NCI-H2081 (cell line): ENCODE measurements around the gene RNF166.
"Not testable (repeated sequence)": the region's sequence is repeated elsewhere in the genome, so short reads cannot be mapped to it uniquely, and the experiment has no call there.

ENCODE experiments used
- DNase-seq, 2 experiments: peaks; one replicate each; lab custom pipeline; 2025; lab: John Stamatoyannopoulos, UW

RNF166 gene

DNA sequence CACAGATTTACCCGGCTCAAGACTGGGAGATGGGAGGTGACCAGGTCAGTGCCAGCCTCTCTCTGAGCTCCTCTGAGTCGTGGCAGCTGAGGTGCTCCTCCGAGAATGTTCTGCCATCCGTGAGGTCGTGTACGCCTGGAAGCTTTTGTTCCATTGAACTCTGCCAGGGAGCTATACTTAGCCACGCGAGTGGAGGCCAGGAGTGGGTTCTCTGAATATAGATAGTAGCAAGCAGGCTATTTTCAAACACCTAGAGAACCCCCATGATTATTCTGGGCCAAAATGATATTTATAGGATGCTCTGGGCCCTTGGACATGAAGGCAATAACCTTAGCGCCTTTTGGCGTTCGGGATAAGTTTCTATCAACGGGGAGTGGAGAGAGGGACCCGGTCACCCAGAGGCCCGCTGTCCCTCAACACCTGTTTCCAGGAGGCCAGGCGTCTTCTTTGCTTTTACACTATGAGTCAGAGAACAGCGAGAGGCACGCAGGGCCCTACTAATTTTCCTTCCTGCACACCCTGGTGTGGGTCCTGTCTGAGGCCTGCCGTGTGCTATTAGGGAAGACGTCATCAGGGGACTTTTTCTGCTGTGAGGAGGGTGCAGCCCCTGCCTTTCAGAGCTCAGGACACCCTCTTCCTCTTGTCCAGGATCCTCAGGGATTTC is 32.4 kb downstream of the RNF166 start:
- no peak for DNase-seq

DNA sequence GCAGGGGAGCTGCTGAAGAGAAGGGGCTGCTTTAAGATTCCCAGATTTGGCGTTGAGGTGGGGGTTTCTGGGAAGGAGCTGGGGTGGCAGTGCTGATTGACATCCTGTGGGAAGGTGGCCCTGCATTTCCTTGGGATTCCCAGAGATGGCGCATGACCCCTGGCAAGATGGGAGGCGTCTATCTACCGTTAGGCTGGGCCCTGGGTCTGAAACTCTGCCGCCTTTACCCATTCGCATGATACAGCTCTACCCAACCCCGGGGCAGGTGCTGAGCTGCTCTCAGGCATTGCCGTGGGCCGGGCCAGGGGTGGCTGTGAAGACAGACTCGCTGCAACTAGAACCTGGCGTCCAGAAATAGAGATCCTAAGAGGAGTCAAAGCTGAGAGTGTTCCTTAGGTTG is 33.4 kb downstream of the RNF166 start:
- no peak for DNase-seq

DNA sequence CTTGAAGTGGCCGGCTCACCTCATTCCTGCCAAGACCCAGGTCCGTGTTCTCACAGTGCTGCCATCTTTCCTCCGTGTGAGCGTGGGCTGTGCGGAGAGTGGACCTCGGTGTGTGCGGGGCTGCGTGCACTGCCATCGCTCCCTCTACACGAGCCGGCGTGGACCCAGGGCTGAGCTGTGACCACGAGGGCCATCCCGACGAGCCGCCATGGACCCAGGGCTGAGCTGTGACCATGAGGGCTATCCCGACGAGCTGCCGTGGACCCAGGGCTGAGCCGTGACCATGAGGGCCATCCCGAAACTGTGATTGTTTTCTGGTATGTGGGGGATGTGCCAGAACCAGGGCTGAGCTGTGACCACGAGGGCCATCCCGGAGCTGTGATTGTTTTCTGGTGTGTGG is 34.4 kb downstream of the RNF166 start:
- no peak for DNase-seq

GRCh38 chr16:88669980-88670379 is 36.2 kb downstream of the RNF166 start:
- DNase-seq: no peak

DNA sequence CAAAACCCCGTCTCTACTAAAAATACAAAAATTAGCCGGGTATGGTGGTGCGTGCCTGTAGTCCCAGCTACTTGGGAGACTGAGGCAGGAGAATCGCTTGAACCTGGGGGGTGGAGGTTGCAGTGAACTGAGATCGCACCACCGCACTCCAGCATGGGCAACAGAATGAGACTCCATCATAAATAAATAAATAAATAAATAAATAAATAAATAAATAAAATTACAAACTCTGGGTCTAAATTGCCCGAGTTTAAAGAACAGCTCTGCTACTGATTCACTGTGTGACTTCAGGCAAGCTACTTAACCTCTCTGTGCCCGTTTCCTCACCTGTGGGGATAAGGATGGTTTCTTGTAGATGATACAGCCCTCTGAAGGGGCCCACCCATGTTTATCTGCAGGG is 36.7 kb downstream of the RNF166 start:
- not testable (repeated sequence) for DNase-seq

DNA sequence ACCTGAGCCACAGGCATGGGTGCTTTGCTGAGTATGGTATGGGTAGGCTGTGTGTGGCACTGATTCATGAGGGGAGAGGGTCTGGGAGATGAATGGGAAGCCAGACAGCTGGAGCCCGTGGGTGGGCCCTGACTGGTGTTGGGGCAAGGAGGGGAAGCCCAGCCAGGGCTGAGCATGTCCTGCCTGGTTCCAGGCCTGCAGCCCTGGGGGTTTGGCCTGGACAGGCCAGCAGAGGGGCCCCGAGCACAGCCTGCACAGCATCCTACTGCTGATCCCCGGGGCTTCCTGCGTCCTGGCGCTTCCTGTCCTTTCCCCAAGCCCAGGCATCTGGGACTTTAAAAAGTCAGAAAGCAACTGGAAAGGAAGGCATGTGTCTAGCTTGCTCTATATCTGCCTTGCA is 38.7 kb downstream of the RNF166 start:
- no peak for DNase-seq

DNA sequence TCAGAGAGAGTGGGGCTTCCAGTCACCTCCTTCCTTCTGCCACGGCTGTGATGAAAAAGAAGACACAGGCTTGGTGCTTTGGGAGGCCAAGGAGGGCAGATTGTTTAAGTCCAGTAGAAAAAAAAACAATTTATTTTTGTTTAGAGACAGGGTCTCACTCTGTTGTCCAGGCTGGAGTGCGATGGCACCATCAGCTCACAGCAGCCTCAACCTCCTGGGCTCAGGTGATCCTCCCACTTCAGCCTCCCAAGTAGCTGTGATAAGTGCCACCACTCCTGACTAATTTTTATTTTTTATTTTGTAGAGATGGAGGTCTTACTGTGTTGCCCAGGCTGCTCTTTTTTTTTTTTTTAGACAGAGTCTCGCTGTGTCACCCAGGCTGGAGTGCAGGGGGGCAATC is 40.6 kb downstream of the RNF166 start:
- DNase-seq: no peak

DNA sequence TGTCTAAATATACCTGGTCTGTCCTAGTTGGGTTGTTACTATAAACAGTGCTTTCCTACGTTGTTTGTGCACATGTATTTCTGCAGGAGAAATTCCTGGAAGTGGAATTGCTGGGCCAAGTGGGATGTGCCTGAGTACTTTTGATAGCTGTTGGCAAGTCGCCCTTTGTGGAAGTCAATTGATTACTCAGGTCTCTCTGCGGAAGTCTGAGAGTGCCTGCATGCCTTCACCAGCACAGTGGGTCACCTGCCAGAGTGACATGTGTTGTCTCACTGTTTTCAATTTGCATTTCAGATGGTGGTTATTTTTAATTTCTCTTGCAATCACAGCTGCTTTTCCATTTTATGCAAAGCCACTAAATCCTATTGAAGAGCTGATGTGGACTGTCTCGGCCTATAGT is 41.1 kb downstream of the RNF166 start:
- no peak for DNase-seq

DNA sequence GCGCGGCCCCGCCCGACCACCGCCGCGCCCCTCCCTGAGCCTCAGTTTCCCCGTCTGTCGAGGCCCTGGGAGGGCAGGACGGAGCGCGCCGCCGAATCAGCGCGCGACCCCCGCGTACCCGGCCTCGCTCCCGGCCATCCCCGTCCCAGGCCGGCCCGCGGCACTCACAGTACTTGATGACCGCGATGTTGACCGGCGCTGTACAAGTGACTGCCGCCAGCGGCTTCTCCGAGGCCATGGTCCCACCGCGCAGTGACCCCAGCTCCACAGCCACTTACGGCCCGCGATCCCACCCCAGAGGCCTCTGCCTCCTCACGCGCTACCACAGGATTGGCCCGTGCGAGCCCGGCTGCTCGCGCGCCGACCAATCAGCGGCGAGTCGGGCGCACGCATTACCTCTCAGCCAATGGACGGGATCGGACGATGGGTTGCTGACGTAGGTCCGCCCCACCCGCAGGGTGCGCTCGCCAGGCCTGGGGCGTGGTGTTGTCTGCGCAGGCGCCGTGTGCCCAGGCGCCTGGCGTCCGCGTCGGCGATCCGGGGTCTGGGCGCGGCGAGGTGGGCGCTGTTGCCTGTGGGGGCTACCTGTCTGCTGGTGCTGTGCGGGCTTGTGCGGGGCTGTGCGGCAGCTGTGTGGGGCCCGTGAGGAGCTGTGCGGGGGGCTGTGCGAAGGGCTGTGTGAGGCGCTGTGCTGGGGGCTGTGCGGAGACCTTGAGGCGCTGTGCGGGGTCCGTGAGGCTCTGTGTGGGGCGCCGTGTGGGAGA is 43.2 kb downstream of the RNF166 start, which contains the start of gene MVD:
TSS of gene MVD (minus strand) at position 249 of the 764 bp plus-strand sequence. CDS start at position 238, 11 bp downstream.
- peak; percentile 94 to 95 for DNase-seq

- no peak for DNase-seq
Observed at GRCh38 chr16:88662222-88662842, 43.9 kb downstream of the RNF166 start.

GRCh38 chr16:88661468-88661867 is 44.7 kb downstream of the RNF166 start:
- DNase-seq: no peak

DNA sequence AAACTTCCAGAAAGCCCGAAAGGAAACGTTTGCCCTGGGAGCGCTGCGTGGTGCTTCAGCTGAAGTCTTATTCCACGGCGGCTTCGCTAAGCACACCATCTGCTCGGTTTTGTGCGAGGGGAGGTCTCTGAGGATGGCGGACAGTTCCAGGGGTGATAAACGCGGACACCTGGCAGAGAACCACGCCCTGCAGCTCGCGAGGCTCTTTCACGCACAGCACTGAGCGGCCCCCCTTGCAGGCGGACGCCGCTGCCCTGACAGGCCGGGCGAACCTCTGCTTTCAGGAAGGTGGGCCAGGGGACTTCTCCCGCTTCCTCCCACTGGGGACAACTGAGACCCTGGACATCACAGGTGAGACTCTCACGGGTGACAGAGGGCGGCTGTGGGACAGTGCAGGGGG is 47.0 kb downstream of the RNF166 start:
- DNase-seq: no peak

DNA sequence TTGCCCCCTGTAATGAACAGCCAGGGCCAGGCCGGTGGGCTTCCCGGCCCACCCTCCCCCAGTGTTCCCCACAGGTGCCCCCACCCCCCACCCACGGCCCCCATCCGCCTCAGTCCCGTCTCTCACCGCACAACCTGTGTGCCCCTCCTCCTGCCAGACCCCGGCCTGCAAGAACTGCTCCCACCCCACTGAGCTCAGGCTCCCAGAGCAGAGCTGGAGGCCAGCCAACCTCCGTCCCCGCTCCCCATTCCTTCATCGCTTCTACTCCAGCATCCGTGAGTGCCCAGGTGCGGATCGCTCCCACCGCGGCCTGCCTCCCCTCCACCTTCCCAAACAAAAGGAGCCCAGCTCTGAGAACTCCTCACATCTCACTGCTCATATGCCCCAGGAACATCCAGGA is 47.5 kb downstream of the RNF166 start:
- DNase-seq: no peak

DNA sequence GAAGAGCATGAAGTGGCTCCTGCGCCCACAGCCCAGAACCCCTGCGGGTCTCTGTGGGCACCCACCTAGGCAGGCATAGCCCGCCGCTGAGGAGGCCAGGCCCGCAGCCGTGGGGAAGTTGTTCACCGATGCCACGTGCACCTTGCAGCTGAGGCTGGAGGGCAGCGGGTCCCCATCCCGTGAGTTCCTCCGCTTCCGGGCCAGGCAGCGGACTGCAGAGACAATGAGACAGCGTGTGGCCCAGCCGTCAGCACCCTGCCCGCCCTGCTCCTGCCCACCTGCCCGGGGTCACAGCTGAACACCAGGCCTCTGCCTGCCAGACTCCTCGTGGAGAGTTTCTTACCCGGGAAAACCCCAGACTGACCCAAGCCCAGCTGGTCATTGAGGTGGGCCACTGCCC is 48.8 kb downstream of the RNF166 start:
- no peak for DNase-seq

DNA sequence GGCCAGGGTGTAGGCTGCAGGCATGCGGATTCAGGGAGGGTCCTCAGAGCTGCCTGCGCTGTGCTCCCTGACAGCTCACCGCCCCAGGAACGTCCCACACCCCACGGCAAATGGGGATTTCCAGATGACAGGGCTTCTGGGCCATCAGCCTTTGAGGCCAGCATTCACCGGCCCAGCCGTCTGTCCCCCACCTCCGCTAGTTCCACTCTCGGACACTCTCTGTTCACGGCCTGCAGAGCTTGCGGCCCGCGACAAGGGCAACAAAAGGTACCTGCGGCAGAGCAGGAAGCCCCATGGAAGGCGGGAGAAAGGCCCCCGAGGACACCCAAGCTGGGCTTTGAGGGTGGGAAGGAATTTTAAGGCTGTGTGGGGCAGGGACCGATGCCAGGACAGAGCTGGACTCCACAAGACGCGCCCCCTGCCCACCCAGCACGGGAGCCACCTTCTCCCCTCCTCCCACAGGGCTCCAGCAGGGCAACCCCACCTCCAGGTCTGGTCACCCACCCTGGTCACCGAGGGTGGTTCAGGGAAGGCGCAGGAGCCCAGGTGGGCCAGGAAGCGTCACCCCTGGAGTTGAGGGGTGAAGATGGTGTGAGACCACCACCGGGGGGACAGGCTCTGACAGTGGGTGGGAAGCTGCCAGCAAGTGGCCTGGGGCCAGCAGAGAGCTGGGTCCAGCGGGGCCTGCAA is 49.8 kb downstream of the RNF166 start:
- no peak for DNase-seq

DNA sequence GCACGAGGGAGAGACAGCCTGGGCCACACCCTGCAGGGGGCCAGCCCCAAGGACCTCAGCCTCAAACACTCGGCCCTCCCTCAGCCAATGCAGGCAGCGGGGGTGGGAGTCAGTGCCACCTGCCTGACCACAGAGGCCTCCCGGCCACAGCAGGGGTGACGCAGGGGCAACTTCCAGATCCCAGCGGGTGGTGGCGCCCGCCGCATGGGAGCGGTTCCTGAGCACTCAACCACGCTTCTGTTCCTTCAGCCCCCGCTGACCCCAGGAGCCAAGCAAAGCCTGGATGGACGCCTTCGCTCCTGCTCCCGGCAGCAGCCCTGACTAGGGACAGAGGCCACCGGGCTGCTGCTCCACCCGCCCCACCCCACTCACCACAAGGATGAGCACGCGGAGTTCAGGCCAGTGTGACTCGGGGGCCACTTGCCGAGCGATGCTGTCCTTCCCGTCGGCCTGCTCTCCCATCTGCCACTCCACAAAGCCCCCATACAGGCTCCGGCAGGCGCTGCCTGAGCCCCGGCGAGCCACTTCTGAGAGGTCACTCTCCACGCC is 50.4 kb downstream of the RNF166 start:
- DNase-seq: no peak

- no peak for DNase-seq
Observed at GRCh38 chr16:88655053-88655732, 51.0 kb downstream of the RNF166 start.

DNA sequence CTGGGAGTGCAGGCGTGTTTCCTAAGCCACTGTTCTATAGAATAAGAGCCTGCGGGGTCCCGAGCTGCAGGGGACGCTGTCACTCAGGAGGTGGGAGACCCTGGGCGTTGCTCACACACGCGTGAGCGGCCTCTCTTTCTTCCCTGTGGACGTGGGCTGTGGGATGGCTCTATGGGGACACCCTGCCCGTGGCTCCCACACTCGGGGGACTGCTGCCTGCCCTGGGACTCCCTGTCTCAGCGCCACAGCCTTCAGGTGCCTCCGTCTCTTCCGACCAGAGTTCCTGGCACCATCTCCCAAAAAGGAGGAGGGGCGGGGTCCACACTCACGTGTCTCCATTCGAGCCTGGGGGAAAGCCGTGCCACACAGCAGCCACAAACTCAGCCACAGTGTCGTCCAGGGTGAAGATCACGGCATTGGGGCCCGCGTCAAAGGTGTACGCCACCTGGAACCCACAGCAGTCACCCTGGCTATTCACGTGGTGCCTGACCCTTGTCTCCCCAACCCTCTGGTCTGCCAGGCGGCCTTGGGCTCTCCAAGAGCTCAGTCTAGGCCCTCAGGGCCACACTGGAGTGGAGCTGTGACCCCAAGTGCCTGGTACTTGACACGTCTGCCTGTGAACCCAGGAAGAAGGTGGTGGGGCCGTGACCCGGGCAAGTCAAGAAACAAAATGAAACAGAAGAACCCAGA is 51.7 kb downstream of the RNF166 start:
- DNase-seq: no peak

- DNase-seq: no peak
Observed at GRCh38 chr16:88653596-88654362, 52.4 kb downstream of the RNF166 start.

- no peak for DNase-seq
Observed at GRCh38 chr16:88653101-88653500, 53.1 kb downstream of the RNF166 start.

- DNase-seq: no peak
Observed at GRCh38 chr16:88652762-88653063, 53.5 kb downstream of the RNF166 start.
